ENCODE measurements around the gene MSANTD1. TPM values are rescaled to one million over a fixed set of nuclear protein-coding genes. Genes with fewer than 3 reads are reported as not detected.

The MSANTD1 gene
- total and polyA plus RNA-seq, 2 of the 8 experiments (the other 6 are each of a cell fraction or from before 2014, with no cell fraction given), result 0.23 to 0.45 TPM

DNA sequence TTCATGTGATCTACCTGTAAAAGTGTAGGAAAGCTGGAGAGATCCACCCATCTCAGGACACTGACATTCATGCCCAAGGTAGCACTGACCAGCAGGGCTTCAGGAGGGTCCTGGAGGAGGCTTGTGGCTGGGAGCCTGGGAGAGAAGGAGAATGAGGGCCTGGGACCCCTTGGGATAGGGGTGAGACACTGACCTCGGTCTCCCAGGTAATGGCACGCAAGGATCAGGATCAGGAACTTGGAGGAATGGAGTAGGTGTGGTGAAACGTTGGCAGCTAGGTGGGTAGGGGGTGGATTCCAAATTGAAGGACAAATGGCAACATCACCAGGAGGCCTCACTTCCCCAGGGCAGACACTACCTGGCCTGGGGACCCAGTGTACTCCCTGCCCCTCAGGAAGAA lies 31.5 kb downstream of the MSANTD1 start (continued):
- TF ChIP-seq, protein P1, sequence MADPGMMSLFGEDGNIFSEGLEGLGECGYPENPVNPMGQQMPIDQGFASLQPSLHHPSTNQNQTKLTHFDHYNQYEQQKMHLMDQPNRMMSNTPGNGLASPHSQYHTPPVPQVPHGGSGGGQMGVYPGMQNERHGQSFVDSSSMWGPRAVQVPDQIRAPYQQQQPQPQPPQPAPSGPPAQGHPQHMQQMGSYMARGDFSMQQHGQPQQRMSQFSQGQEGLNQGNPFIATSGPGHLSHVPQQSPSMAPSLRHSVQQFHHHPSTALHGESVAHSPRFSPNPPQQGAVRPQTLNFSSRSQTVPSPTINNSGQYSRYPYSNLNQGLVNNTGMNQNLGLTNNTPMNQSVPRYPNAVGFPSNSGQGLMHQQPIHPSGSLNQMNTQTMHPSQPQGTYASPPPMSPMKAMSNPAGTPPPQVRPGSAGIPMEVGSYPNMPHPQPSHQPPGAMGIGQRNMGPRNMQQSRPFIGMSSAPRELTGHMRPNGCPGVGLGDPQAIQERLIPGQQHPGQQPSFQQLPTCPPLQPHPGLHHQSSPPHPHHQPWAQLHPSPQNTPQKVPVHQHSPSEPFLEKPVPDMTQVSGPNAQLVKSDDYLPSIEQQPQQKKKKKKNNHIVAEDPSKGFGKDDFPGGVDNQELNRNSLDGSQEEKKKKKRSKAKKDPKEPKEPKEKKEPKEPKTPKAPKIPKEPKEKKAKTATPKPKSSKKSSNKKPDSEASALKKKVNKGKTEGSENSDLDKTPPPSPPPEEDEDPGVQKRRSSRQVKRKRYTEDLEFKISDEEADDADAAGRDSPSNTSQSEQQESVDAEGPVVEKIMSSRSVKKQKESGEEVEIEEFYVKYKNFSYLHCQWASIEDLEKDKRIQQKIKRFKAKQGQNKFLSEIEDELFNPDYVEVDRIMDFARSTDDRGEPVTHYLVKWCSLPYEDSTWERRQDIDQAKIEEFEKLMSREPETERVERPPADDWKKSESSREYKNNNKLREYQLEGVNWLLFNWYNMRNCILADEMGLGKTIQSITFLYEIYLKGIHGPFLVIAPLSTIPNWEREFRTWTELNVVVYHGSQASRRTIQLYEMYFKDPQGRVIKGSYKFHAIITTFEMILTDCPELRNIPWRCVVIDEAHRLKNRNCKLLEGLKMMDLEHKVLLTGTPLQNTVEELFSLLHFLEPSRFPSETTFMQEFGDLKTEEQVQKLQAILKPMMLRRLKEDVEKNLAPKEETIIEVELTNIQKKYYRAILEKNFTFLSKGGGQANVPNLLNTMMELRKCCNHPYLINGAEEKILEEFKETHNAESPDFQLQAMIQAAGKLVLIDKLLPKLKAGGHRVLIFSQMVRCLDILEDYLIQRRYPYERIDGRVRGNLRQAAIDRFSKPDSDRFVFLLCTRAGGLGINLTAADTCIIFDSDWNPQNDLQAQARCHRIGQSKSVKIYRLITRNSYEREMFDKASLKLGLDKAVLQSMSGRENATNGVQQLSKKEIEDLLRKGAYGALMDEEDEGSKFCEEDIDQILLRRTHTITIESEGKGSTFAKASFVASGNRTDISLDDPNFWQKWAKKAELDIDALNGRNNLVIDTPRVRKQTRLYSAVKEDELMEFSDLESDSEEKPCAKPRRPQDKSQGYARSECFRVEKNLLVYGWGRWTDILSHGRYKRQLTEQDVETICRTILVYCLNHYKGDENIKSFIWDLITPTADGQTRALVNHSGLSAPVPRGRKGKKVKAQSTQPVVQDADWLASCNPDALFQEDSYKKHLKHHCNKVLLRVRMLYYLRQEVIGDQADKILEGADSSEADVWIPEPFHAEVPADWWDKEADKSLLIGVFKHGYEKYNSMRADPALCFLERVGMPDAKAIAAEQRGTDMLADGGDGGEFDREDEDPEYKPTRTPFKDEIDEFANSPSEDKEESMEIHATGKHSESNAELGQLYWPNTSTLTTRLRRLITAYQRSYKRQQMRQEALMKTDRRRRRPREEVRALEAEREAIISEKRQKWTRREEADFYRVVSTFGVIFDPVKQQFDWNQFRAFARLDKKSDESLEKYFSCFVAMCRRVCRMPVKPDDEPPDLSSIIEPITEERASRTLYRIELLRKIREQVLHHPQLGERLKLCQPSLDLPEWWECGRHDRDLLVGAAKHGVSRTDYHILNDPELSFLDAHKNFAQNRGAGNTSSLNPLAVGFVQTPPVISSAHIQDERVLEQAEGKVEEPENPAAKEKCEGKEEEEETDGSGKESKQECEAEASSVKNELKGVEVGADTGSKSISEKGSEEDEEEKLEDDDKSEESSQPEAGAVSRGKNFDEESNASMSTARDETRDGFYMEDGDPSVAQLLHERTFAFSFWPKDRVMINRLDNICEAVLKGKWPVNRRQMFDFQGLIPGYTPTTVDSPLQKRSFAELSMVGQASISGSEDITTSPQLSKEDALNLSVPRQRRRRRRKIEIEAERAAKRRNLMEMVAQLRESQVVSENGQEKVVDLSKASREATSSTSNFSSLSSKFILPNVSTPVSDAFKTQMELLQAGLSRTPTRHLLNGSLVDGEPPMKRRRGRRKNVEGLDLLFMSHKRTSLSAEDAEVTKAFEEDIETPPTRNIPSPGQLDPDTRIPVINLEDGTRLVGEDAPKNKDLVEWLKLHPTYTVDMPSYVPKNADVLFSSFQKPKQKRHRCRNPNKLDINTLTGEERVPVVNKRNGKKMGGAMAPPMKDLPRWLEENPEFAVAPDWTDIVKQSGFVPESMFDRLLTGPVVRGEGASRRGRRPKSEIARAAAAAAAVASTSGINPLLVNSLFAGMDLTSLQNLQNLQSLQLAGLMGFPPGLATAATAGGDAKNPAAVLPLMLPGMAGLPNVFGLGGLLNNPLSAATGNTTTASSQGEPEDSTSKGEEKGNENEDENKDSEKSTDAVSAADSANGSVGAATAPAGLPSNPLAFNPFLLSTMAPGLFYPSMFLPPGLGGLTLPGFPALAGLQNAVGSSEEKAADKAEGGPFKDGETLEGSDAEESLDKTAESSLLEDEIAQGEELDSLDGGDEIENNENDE (IDR thresholded peaks at IDR 0.05; ENCODE audit: insufficient replicate concordance, low read length), result no peak
- TF ChIP-seq BRCA1 (IDR thresholded peaks at IDR 0.05; ENCODE audit: low read depth, low read length) (no peak), FOSL1 (IDR thresholded peaks at IDR 0.05; ENCODE audit: insufficient read depth, low read depth, low read length) (no peak)

Data from H1 (cell line).